ENCODE data around the gene SLC33A1.
"Not testable (repeated sequence)": the region's sequence is repeated elsewhere in the genome, so short reads cannot be mapped to it uniquely, and the experiment has no call there.

The SLC33A1 gene

GRCh38 chr3:155854141-155854940 lies at the start of gene SLC33A1:
SLC33A1 (minus strand) TSS chr3:155854427; CDS start chr3:155853997, 430 bp downstream.
- peak; percentile 95 to 99 for DNase-seq

- DNase-seq, result no peak
Measured at GRCh38 chr3:155895379-155895900, 41.2 kb upstream of the SLC33A1 start.

DNA sequence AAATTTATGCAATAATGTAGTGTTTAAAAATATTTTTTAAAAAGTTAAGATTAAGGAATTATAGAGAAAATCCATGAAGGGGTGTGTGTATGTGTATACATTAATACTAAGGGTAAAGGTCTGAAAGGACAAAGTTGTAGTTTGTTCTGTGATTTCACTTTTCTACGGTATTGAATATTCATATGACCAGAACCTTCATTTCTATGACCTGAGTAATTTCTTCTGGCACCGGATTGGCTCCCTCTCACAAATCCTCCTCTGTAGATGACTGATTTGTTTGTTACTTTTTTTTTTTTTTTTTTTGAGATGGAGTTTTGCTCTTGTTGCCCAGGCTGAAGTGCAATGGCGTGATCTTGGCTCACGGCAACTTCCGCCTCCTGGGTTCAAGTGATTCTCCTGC lies 37.1 kb upstream of the SLC33A1 start:
- no peak for DNase-seq

DNA sequence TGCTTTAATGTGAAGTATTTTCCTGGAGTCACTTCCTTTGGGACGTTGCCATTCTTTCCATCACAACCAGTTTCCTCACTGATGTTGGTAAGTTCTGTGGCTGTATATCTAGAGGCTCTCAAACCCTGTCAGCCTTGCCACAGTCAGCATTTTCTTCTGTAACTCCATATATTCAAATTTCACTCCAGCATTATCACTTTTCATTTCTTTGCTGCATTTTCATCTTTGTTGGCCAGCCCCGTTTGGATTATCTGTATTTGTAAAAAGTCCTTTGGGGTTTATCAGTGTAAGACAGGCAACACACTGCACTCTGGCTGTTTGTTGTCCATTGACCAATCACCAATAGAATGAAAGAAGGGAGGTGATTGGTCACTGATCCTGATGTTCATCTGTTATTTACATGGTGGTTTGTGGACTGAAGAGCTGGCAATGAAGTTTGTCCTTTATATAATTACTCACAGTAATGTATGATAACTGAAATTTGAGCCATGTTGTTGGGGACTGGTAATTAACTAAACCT lies 36.5 kb upstream of the SLC33A1 start:
- DNase-seq, result no peak

- no peak for DNase-seq
Measured at GRCh38 chr3:155889952-155890351, 35.7 kb upstream of the SLC33A1 start.

DNA sequence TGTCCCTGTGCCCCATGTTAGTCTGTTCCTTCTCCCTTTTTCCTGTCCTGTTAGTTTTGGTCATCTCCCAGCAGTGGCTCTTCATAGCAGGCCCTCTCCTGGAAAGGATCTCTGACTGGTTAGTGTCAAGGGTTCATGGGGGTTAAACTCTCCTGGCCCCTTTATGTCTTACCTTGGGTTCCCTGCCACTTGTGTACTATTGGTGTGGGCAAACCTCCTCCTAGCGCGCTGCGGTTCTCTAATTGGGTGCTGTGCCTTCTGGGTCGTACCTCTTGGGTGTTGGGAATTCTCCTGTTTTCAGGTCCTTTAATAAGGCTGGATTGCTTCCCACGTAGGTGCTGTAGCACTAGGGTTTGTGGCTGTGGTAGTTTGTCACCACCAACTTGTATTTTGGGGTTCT lies 35.0 kb upstream of the SLC33A1 start:
- DNase-seq, result no peak

- DNase-seq, result no peak
Measured at GRCh38 chr3:155886915-155887314, 32.7 kb upstream of the SLC33A1 start.

GRCh38 chr3:155886348-155886747 lies 32.1 kb upstream of the SLC33A1 start:
- DNase-seq, result not testable (repeated sequence)

GRCh38 chr3:155885292-155885691 lies 31.1 kb upstream of the SLC33A1 start:
- DNase-seq, result no peak

- no peak for DNase-seq
Measured at GRCh38 chr3:155884292-155884691, 30.1 kb upstream of the SLC33A1 start.

DNA sequence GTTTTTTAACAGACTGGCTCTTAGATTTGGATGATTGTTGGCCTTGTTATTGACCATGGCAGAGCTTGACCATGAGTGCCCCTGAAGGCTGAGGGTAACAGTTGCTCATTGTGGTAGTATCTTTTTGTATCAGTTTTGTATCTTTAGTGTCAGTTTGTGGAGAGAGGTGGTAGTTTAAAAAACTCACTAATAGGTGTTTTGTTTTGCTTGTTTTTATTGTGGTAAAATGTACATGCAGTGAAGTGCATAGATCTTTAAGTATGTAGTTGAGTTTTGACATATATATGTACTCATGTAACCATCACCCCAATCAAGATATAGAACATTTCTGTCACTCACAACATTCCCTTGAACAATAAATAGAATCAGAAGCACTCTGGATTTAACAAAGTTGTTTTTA lies 26.1 kb upstream of the SLC33A1 start:
- DNase-seq, result no peak

GRCh38 chr3:155876503-155876902 lies 22.3 kb upstream of the SLC33A1 start:
- no peak for DNase-seq

GRCh38 chr3:155876037-155876436 lies 21.8 kb upstream of the SLC33A1 start:
- no peak for DNase-seq

GRCh38 chr3:155872904-155873646 lies 18.8 kb upstream of the SLC33A1 start:
- DNase-seq, result no peak

DNA sequence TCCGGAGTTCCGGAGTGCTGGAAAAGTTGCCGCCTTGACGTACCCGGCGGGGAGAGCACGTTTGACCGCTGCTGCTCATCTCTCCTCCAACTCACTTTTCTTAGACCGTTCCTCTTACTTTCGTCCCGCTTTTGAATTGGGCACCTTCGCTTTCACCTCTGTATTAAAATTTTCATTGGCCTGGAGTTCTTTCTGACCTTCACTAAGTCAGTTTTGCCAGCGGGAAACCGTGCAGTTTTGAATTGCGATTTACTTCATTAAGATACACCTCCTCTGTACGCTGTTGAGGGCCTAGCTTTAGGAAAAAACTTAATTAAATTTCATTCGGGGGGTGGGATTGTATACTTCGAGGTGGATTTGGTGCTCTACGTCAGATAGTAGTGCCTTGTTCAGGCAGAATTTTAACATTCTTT lies 17.5 kb upstream of the SLC33A1 start:
- DNase-seq, result no peak

DNA sequence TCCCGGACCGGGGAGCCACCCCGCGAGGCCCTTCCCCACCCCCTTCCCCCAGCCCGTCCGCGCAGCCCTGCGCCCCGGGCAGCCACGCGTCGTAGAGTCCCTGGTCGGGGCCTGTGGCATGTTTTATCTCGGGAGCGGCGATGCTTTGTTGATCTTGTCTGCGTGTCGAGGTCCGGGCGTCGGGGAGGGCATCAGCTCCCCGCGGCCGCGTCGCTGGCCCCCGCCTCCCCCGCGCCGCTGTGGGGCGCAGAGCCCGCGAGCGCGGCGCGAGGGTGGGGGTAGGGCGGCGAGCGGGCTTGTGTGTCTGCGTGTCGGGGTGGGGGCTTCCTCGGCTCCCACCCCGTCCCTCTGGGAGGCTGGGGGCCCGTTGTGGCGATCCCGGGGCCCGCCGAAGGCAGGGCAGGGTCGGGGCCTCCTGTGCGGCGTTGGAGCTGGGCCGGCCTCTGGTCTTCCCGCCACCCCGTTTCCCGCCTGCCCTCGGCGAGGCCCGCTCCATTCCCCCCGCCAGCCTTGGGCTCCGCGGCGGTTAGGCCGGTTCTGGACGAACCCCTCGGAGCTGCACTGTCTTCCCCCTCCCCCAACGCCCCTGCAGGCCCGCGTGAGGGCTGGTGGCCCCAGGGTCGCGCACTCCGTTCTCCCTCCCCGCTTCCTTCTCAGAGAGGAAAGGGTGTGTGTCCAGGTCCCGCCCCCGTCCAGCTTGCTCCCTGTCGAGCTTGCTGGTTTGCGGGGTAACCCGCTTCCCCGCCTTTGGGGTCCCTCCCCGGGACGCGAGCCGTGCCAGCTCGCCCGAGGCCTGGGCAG lies 16.9 kb upstream of the SLC33A1 start:
- DNase-seq, result peak; percentile 9 to 54

DNA sequence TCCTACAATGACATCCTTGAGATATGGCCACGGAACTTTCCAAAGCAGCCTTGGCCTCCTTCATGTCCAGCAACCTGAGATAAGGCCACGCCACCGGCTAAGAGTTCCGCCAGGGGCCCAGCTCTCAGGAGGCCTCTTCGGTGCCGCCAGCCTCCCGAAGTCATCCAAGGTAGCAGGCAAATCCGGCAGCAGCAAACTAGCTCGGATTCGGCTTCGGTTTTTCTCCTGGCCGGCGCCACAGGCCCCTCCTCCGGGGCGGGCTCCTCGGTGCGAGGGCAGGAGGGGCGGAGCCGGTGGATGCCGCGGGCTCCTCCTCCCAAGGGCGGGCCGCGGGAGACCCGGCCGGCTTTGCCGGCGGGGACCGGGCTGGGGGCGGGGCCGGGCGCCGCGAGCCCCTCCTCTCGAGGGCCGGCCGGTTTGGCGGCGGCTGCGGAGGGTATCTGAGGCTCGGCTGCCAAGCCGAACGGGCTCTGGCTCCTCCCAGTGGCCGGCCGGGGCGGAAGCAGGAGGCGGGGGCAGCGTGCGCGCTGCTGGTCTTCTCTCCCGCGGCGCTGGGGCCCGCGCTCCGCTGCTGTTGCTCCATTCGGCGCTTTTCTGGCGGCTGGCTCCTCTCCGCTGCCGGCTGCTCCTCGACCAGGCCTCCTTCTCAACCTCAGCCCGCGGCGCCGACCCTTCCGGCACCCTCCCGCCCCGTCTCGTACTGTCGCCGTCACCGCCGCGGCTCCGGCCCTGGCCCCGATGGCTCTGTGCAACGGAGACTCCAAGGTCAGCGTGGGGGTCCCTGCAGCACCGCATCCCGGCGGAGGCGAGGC lies 16.1 kb upstream of the SLC33A1 start, which contains the start of gene GMPS:
GMPS (plus strand) TSS at position 518 of the 812 bp plus-strand sequence; CDS start at position 739, 221 bp downstream.
- peak; percentile 71 for DNase-seq

DNA sequence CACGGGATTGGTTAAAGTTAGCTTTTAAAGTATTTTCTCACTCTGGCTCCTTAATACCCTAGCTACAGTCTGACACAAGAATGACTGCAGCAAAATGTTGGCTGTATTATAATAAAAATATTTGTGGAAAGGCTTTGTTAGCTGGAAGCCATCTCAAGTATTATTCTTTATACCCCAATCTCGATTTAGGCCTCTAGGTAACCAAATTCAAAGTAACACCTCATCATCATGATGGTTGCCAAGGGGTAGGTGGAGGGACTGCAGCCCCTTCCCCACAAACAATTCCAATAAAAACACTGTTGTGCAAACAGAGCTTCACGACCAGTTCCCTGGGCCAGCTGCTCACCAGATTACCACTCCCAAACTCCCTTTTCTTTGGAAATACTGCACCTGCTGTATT lies 15.5 kb upstream of the SLC33A1 start:
- DNase-seq, result no peak

DNA sequence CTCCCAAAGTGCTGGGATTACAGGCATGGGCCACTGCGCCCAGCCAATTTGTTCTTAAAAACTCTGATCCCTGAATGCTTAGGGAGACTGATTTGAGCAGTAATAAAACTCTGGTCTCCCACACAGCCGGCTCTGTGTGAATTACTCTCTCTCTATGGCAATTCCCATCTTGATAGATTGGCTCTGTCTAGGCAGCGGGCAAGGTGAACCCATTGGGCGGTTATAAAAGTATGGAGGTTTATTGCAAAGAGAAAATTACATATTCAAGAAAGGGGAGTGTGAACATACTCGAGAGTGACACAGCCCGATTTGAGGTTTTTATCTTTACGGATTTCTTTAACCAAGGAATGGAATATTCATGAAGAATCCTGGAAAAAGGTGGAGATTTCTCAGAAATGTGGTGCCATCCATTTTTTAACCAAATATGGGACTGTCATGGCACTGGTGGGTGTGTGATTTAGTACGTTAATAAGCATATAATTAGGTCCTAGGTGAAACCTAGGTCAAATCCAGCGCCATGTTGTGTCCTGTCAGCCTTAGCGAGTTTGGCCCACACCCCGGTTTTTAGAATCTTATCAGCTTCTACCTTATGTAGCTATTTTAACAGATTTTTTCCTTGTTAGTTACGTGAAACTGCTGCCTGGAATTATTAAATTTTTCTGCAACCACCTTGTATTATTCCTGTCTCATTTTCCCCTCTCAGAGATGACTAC lies 9.0 kb upstream of the SLC33A1 start:
- no peak for DNase-seq

DNA sequence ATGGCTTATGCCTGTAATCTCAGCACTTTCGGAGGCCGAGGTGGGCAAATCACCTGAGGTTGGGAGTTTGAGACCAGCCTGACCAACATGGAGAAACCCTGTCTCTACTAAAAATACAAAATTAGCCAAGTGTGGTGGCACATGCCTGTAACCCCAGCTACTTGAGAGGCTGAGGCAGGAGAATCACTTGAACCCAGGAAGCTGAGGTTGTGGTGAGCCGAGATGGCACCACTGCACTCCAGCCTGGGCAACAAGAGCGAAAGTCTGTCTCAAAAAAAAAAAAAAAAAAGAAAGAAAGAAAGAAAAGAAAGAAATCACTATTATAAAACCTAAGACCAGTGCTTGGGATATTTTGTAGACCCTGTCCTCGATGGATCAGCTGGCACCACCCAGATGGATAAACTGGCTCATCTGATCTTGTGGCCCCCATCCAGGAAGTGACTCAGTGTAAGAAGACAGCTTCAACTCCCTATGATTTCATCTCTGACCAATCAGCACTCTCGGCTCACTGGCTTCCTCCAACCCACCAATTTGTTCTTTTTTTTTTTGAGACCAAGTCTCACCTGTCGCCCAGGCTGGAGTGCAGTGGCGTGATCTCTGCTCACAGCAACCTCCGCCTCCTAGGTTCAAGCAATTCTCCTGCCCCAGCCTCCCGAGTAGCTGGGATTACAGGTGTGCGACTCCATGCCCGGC lies 8.2 kb upstream of the SLC33A1 start:
- peak in 1 of 2 donors; percentile 13 for DNase-seq
